H1 (cell line): Measurements from ENCODE around the gene SH3TC2. TPM values are rescaled to one million over a fixed set of nuclear protein-coding genes. Genes with fewer than 3 reads are reported as not detected.

Experiments
- ASH2L ChIP-seq: fragments of 200-600, 300-600 bp; sonication (generic); IDR thresholded peaks from one replicate; pipeline ENCODE4 v1.7.1; 2017; ENCODE audit warnings: low read length
- BRCA1 ChIP-seq: IDR thresholded peaks from 2 replicates; pipeline ENCODE4 v1.6.1; 2012; ENCODE audit warnings: low read depth, low read length, improper control_type of control experiment
- CHD1 ChIP-seq: IDR thresholded peaks from 2 replicates; pipeline ENCODE4 v1.6.1; 2012; ENCODE audit warnings: low read depth, low read length, improper control_type of control experiment
- CHD7 ChIP-seq: fragments of 300-600 bp; sonication (generic); IDR thresholded peaks from 2 replicates; pipeline ENCODE4 v1.7.1; 2012; ENCODE audit warnings: low read length, moderate library complexity, mild to moderate bottlenecking, inconsistent platforms; ENCODE audit not compliant: insufficient replicate concordance
- HDAC6 ChIP-seq: IDR thresholded peaks from one replicate; pipeline ENCODE4 v1.7.1; 2012; ENCODE audit warnings: low read depth, mild to moderate bottlenecking, inconsistent platforms, low read length, moderate library complexity
- POLR2A ChIP-seq, 2 experiments: IDR thresholded peaks; 1 replicate in 1 of 2; 2 replicates in 1 of 2; pipeline ENCODE4 v1.6.1; 2011; ENCODE audit warnings: low read depth in 2 of 2, low read length in 2 of 2, mild to moderate bottlenecking in 2 of 2; ENCODE audit errors: control extremely low read depth in 1 of 2
- SP4 ChIP-seq: IDR thresholded peaks from 2 replicates; pipeline ENCODE4 v1.6.1; 2012; ENCODE audit warnings: low read length, inconsistent platforms
- ZNF274 ChIP-seq: IDR thresholded peaks from 2 replicates; pipeline ENCODE4 v1.7.0; 2012; ENCODE audit warnings: low read length, borderline replicate concordance; ENCODE audit errors: extremely low read depth
- polyA plus RNA-seq, 7 experiments: library from polyadenylated mRNA; depleted of rRNA in 3 of 7; stranded (reverse) in 5 of 7; unstranded in 2 of 7; fragments of >200 nt in 5 of 7; fragments of 200-250 nt in 2 of 7; gene quantifications; 1 replicate in 5 of 7; 2 replicates in 1 of 7; 4 replicates in 1 of 7; pipeline versions ENCODE4 v1.2.1 to v1.2.3, GENCODE V29; 2011 to 2013; ENCODE audit warnings: missing spikeins in 2 of 7, mixed read lengths in 2 of 7
- total RNA-seq: library from RNA; stranded (reverse); fragmentation: NEBNext Ultra II Directional; extraction: Animal tissue kit (Norgen Biotek cat#: 25700); gene quantifications from 2 replicates; pipeline ENCODE4 v1.2.1, GENCODE V29; 2021

SH3TC2 gene
- total and polyA plus RNA-seq, 2 of the 8 experiments (the other 6 are each of a cell fraction or from before 2014, with no cell fraction given), result 0.11 to 0.80 TPM

- TF ChIP-seq CHD7 (no peak), ZNF274 (no peak), CHD1 (no peak), SP4 (no peak), POLR2A (IDR thresholded peaks at IDR 0.05; ENCODE audit: control extremely low read depth in 1 of 2, low read depth in 2 of 2, low read length in 2 of 2) (no peak), HDAC6 (no peak), ASH2L (no peak), BRCA1 (no peak)
Observed at GRCh38 chr5:149047462-149047861, 15.4 kb downstream of the SH3TC2 start (continued).
